ENCODE measurements around the gene PML. TPM values are rescaled to one million over a fixed set of nuclear protein-coding genes. Genes with fewer than 3 reads are reported as not detected.

PML gene
- total RNA-seq, 1 experiment from 2014 or later = 120 TPM

DNA sequence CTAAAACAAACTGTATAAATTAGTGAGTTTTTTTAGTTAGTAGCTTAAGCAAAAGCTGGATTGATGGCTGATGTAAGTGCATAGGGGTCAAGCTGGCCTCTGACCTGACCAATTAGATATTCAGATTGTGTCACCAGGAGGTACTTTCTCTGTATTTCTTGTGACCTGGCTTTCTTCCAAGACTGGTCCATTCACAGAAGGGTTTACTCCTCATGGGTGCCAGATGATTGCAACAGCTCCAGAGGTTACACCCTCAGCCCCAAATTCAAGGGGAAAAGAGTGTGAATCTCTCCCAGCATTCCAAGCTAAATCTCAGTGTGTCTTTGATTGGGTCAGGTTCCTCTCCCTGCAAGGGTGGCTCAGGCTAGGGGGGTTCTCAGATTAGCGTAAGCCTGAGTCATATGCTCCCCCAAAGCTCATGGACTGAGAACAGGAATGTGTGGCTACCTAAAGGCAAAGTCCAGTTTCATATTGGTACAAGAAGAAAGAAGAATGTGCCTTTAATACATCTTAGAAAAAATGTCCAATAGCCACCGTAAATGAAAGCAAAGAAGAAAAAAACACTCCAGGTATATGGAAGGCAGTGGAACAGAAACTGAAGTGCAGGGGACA, 16.5 kb downstream of the PML start:
- H3K4me3 Mint-ChIP-seq (ENCODE audit: low read depth, unreplicated experiment) = peak overlapping the region; percentile 32
- H3K27ac Mint-ChIP-seq (ENCODE audit: unreplicated experiment) = peak overlapping the region; percentile 56
- CTCF ChIA-PET = interaction anchor here (1.0 to 1.9 kb wide), 6 partner anchors 15 to 60 kb away, joined by 3 to 10 read pairs (median 4); partner anchors contain the start of gene PML
- DNase-seq = peak; percentile 28
- H3K27me3 Mint-ChIP-seq (ENCODE audit: unreplicated experiment) = no peaks in the 10 kb centered on the region
- no TSS peak for BruUV-seq (replicated peaks)
- TF ChIP-seq, protein P1, sequence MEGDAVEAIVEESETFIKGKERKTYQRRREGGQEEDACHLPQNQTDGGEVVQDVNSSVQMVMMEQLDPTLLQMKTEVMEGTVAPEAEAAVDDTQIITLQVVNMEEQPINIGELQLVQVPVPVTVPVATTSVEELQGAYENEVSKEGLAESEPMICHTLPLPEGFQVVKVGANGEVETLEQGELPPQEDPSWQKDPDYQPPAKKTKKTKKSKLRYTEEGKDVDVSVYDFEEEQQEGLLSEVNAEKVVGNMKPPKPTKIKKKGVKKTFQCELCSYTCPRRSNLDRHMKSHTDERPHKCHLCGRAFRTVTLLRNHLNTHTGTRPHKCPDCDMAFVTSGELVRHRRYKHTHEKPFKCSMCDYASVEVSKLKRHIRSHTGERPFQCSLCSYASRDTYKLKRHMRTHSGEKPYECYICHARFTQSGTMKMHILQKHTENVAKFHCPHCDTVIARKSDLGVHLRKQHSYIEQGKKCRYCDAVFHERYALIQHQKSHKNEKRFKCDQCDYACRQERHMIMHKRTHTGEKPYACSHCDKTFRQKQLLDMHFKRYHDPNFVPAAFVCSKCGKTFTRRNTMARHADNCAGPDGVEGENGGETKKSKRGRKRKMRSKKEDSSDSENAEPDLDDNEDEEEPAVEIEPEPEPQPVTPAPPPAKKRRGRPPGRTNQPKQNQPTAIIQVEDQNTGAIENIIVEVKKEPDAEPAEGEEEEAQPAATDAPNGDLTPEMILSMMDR (IDR thresholded peaks at IDR 0.05; ENCODE audit: unreplicated experiment) = no peak
- intact Hi-C loops (cut with micrococcal nuclease; ENCODE audit: unreplicated experiment) = no loop called here
- H3K9me3 Mint-ChIP-seq (ENCODE audit: low read depth, unreplicated experiment) = no peaks in the 10 kb centered on the region
- peaks cover 59% of the 10 kb centered on the region for H3K4me1 Mint-ChIP-seq (ENCODE audit: low read depth, unreplicated experiment)
- peaks cover 19% of the 10 kb centered on the region for H3K36me3 Mint-ChIP-seq (ENCODE audit: insufficient read depth, unreplicated experiment)

GRCh38 chr15:74011610-74012009, 17.1 kb downstream of the PML start:
- TF ChIP-seq, protein P1 (IDR thresholded peaks at IDR 0.05; ENCODE audit: unreplicated experiment) = no peak
- CTCF ChIA-PET = interaction anchor here (1.0 to 1.9 kb wide), 4 partner anchors 15 to 60 kb away, joined by 3 to 10 read pairs (median 4); no protein-coding TSS in a partner anchor
- peaks cover 54% of the 10 kb centered on the region for H3K4me1 Mint-ChIP-seq (ENCODE audit: low read depth, unreplicated experiment)
- peaks cover 14% of the 10 kb centered on the region for H3K36me3 Mint-ChIP-seq (ENCODE audit: insufficient read depth, unreplicated experiment)
- peak overlapping the region; percentile 56 for H3K27ac Mint-ChIP-seq (ENCODE audit: unreplicated experiment)
- peak overlapping the region; percentile 32 for H3K4me3 Mint-ChIP-seq (ENCODE audit: low read depth, unreplicated experiment)
- no peaks in the 10 kb centered on the region for H3K27me3 Mint-ChIP-seq (ENCODE audit: unreplicated experiment)
- no peak for DNase-seq
- intact Hi-C loops (cut with micrococcal nuclease; ENCODE audit: unreplicated experiment) = no loop called here
- BruUV-seq (replicated peaks) = no TSS peak
- no peaks in the 10 kb centered on the region for H3K9me3 Mint-ChIP-seq (ENCODE audit: low read depth, unreplicated experiment)

DNA sequence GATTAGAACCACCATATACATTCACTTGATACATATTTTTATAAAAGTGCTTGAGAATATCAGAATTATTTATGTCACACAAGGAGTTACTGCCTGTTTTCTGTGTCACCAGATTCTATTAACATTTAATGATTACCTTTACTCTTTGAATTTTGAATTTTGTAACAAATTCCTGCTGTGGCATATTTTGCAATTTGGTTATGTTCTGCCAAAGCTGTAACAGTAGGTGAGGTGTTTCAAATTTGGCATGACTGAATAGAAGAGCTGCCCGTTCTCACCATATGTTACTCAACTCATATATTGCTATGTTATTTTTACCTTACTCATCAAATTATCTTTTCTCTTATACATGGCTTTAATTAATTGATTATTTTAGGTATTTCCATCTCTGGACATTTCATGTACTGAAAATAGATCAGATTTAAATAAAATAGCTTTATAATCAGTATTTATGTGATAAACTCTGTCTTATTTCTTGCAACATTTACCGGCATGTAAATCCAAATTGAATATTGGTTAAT, 18.9 kb downstream of the PML start:
- no TSS peak for BruUV-seq (replicated peaks)

GRCh38 chr15:74019734-74020133, 25.2 kb downstream of the PML start:
- Mint-ChIP-seq H3K9me3 (ENCODE audit: low read depth, unreplicated experiment) (no peaks in the 10 kb centered on the region), H3K36me3 (ENCODE audit: insufficient read depth, unreplicated experiment) (peaks cover 12% of the 10 kb centered on the region)
- intact Hi-C loops (cut with micrococcal nuclease; ENCODE audit: unreplicated experiment) = no loop called here

More for the DNA sequence above, 18.9 kb downstream of the PML start:
- TF ChIP-seq, protein P1 (IDR thresholded peaks at IDR 0.05; ENCODE audit: unreplicated experiment) = no peak
- H3K9me3 Mint-ChIP-seq (ENCODE audit: low read depth, unreplicated experiment) = no peaks in the 10 kb centered on the region
- no peak overlapping the region for H3K4me3 Mint-ChIP-seq (ENCODE audit: low read depth, unreplicated experiment)
- no peak for DNase-seq
- H3K27ac Mint-ChIP-seq (ENCODE audit: unreplicated experiment) = no peak overlapping the region
- CTCF ChIA-PET = interaction anchor here (0.9 kb wide), 1 partner anchor 41 kb away, joined by 4 read pairs; no protein-coding TSS in a partner anchor
- intact Hi-C loops (cut with micrococcal nuclease; ENCODE audit: unreplicated experiment) = no loop called here
- peaks cover 14% of the 10 kb centered on the region for H3K36me3 Mint-ChIP-seq (ENCODE audit: insufficient read depth, unreplicated experiment)
- peaks cover 36% of the 10 kb centered on the region for H3K4me1 Mint-ChIP-seq (ENCODE audit: low read depth, unreplicated experiment)
- no peaks in the 10 kb centered on the region for H3K27me3 Mint-ChIP-seq (ENCODE audit: unreplicated experiment)

More at GRCh38 chr15:74019734-74020133, 25.2 kb downstream of the PML start:
- Mint-ChIP-seq H3K27me3 (ENCODE audit: unreplicated experiment) (no peaks in the 10 kb centered on the region), H3K4me1 (ENCODE audit: low read depth, unreplicated experiment) (peaks cover 7% of the 10 kb centered on the region), H3K4me3 (ENCODE audit: low read depth, unreplicated experiment) (no peak overlapping the region), H3K27ac (ENCODE audit: unreplicated experiment) (no peak overlapping the region)
- no TSS peak for BruUV-seq (replicated peaks)
- CTCF ChIA-PET = interaction anchor here (0.6 kb wide), 1 partner anchor 14 kb away, joined by 3 read pairs; no protein-coding TSS in a partner anchor
- no peak for DNase-seq
- TF ChIP-seq, protein P1 (IDR thresholded peaks at IDR 0.05; ENCODE audit: unreplicated experiment) = no peak
